ENCODE data around the gene SLC25A1. TPM values are rescaled to one million over a fixed set of nuclear protein-coding genes. Genes with fewer than 3 reads are reported as not detected.

SLC25A1 gene
- polyA plus RNA-seq, 1 of the 3 experiments (the other 2 are of a cell fraction) = 44.7 TPM

DNA sequence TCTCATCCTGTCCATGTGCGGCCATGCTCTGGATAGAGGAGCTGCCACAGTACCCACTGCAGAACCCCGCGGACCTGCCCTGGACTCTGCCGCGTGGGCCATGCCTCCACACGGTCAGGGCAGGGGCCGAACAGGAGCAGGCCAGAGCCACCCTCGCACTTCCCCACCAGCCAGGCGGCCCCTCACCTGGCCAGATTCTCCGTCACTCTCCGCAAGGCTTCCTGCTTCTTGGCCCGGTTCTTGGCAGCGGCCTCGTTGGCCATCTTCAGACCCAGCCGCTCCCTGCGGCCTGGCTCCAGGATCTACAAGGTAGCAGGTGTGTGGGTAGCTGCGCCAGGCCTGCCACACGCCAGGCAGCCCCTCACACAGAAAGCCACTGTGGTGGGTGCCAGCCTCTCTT lies 43.7 kb downstream of the SLC25A1 start:
- Histone ChIP-seq H3K4me2 (no peak overlapping the region), H3K36me3 (replicated peaks in 1 of 2; ENCODE audit: control insufficient read depth in 1 of 2, insufficient read depth in 2 of 2, low read length in 1 of 2) (peaks cover 13 to 60% of the 10 kb centered on the region in 2 experiments), H4K20me1 (ENCODE audit: insufficient read depth) (no peaks in the 10 kb centered on the region), H3K9me2 (no peaks in the 10 kb centered on the region), H3K27ac (ENCODE audit: low read depth in 2 of 2, low read length in 1 of 2) (no peak overlapping the region), H3K9ac (no peak overlapping the region), H3K4me1 (ENCODE audit: control insufficient read depth in 1 of 2, insufficient read depth in 2 of 2, low read depth in 1 of 2, low read length in 1 of 2) (no peaks in the 10 kb centered on the region), H3K9me3 (no peaks in the 10 kb centered on the region), H3K27me3 (ENCODE audit: insufficient read depth) (no peaks in the 10 kb centered on the region), H3K4me3 (ENCODE audit: low read depth in 2 of 2, low read length in 1 of 2) (no peak overlapping the region), H3F3A (replicated peaks; ENCODE audit: insufficient read depth) (no peaks in the 10 kb centered on the region), H2AFZ (ENCODE audit: low read depth) (no peak overlapping the region), H3K79me2 (ENCODE audit: insufficient read depth) (no peaks in the 10 kb centered on the region)
- DNase-seq = no peak
- ChIA-PET POLR2A (no interaction called here), CTCF (no interaction called here)
- 92% methylated on average over 13 of the region's 18 CpGs for WGBS (ENCODE audit: low lambda C conversion rate)
- TF ChIP-seq RCOR1 (IDR thresholded peaks at IDR 0.05; ENCODE audit: low read length) (no peak), REST (IDR thresholded peaks at IDR 0.05; ENCODE audit: low read depth, low read length) (no peak), CTCF (IDR thresholded peaks at IDR 0.05) (no peak), FOSL2 (IDR thresholded peaks at IDR 0.05; ENCODE audit: borderline replicate concordance, low read depth) (no peak), CHD2 (IDR thresholded peaks at IDR 0.05; ENCODE audit: low read length, partially characterized antibody) (no peak), FOXM1 (IDR thresholded peaks at IDR 0.05; ENCODE audit: low read depth) (no peak), RXRA (IDR thresholded peaks at IDR 0.05; ENCODE audit: borderline replicate concordance, low read depth) (no peak), YY1 (IDR thresholded peaks at IDR 0.05; ENCODE audit: low read depth) (no peak), POLR2AphosphoS5 (IDR thresholded peaks at IDR 0.05; ENCODE audit: low read depth, low read length) (no peak), RFX5 (IDR thresholded peaks at IDR 0.05; ENCODE audit: low read length) (no peak)
- TF ChIP-seq, protein P1, sequence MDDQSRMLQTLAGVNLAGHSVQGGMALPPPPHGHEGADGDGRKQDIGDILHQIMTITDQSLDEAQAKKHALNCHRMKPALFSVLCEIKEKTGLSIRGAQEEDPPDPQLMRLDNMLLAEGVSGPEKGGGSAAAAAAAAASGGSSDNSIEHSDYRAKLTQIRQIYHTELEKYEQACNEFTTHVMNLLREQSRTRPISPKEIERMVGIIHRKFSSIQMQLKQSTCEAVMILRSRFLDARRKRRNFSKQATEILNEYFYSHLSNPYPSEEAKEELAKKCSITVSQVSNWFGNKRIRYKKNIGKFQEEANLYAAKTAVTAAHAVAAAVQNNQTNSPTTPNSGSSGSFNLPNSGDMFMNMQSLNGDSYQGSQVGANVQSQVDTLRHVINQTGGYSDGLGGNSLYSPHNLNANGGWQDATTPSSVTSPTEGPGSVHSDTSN (IDR thresholded peaks at IDR 0.05) = no peak
